D721Med (cell line): ENCODE measurements around the gene LRFN3.

Source experiments
- DNase-seq: peaks from one replicate; pipeline ENCODE4 v3.0.0; 2011; ENCODE audit warnings: low spot score; ENCODE audit not compliant: insufficient read length
- FAIRE-seq: peaks from 2 replicates; lab custom pipeline; 2011; peaks lifted over from hg19 to GRCh38; lab: Jason Lieb, UNC
- CTCF ChIP-seq: IDR thresholded peaks from 2 replicates; pipeline ENCODE4 v1.5.1; 2012; ENCODE audit warnings: mild to moderate bottlenecking, control low read depth; ENCODE audit not compliant: insufficient read depth; ENCODE audit errors: missing control alignments

Gene LRFN3

GRCh38 chr19:35983177-35983576, 47.0 kb downstream of the LRFN3 start:
- FAIRE-seq (no peak), DNase-seq (no peak)
- TF ChIP-seq CTCF, result no peak

GRCh38 chr19:35986111-35986510, 49.9 kb downstream of the LRFN3 start:
- no peak for TF ChIP-seq CTCF
- no peak for DNase-seq
- FAIRE-seq, result no peak

GRCh38 chr19:35986664-35987570, 50.7 kb downstream of the LRFN3 start:
- TF ChIP-seq CTCF, result no peak
- peak; percentile 67 for DNase-seq
- no peak for FAIRE-seq

GRCh38 chr19:35987571-35987896, 51.4 kb downstream of the LRFN3 start:
- no peak for DNase-seq
- TF ChIP-seq CTCF, result peak; percentile 18
- no peak for FAIRE-seq

GRCh38 chr19:35988824-35989223, 52.6 kb downstream of the LRFN3 start:
- DNase-seq (no peak), FAIRE-seq (no peak)
- no peak for TF ChIP-seq CTCF

GRCh38 chr19:35990156-35990555, 54.0 kb downstream of the LRFN3 start:
- TF ChIP-seq CTCF, result no peak
- FAIRE-seq (no peak), DNase-seq (no peak)
